ENCODE measurements around the gene CR1.

DNA sequence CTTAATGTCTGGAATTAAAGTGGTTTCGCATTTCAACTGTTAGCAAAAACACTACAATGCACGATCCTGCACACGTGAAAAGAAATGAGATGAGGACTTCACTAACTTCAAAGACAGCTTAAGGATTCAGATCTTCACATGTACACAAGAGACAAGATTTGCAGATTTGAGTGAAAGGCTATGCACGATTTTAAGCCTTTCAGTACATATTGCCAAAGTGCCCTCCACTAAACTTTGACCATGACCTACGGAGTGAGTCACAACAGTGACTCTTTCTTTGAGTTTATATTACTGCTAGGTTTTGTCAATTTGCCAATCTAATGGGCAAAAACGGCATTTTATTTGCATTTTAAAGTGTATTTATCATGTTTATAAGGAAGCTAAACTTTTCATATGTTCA, 107.8 kb downstream of the CR1 start:
- TF ChIP-seq, protein P1, sequence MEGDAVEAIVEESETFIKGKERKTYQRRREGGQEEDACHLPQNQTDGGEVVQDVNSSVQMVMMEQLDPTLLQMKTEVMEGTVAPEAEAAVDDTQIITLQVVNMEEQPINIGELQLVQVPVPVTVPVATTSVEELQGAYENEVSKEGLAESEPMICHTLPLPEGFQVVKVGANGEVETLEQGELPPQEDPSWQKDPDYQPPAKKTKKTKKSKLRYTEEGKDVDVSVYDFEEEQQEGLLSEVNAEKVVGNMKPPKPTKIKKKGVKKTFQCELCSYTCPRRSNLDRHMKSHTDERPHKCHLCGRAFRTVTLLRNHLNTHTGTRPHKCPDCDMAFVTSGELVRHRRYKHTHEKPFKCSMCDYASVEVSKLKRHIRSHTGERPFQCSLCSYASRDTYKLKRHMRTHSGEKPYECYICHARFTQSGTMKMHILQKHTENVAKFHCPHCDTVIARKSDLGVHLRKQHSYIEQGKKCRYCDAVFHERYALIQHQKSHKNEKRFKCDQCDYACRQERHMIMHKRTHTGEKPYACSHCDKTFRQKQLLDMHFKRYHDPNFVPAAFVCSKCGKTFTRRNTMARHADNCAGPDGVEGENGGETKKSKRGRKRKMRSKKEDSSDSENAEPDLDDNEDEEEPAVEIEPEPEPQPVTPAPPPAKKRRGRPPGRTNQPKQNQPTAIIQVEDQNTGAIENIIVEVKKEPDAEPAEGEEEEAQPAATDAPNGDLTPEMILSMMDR (IDR thresholded peaks at IDR 0.05; ENCODE audit: low read depth, low read length): no peak
- no peak for TF ChIP-seq EZH2phosphoT487 (IDR thresholded peaks at IDR 0.05; ENCODE audit: low read depth)

Measured in OCI-LY3 (cell line).